Measurements from ENCODE around the gene SULT4A1. TPM values are rescaled to one million over a fixed set of nuclear protein-coding genes. Genes with fewer than 3 reads are reported as not detected.

The SULT4A1 gene
- total RNA-seq, 2 experiments from 2014 or later = not detected

DNA sequence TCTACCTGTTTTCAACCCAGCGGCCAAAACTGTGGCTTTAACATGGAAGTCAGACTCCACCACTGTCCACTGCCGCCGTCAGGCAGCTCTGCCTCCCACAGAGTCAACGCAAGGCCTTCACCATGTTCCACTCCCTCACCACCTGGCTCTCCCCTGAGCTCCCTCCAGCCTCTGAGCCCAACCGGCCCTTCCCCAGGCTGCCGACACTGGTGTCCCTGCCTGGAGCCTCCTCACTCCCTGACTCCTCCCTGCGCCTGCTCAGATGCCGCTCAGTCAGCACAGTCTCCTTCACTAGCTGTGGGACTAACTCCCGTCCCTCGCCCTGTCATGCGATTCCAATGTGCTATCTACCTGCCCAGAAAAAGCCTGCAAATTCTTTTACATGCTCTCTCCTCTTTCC, 16.3 kb downstream of the SULT4A1 start:
- Mint-ChIP-seq H3K27ac (no peak overlapping the region), H3K27me3 (no peaks in the 10 kb centered on the region), H3K36me3 (ENCODE audit: low read depth) (no peaks in the 10 kb centered on the region), H3K9me3 (no peaks in the 10 kb centered on the region), H3K4me1 (ENCODE audit: low read depth) (no peaks in the 10 kb centered on the region), H3K4me3 (no peak overlapping the region)
- CTCF ChIA-PET = no interaction called here
- TF ChIP-seq, protein P1, sequence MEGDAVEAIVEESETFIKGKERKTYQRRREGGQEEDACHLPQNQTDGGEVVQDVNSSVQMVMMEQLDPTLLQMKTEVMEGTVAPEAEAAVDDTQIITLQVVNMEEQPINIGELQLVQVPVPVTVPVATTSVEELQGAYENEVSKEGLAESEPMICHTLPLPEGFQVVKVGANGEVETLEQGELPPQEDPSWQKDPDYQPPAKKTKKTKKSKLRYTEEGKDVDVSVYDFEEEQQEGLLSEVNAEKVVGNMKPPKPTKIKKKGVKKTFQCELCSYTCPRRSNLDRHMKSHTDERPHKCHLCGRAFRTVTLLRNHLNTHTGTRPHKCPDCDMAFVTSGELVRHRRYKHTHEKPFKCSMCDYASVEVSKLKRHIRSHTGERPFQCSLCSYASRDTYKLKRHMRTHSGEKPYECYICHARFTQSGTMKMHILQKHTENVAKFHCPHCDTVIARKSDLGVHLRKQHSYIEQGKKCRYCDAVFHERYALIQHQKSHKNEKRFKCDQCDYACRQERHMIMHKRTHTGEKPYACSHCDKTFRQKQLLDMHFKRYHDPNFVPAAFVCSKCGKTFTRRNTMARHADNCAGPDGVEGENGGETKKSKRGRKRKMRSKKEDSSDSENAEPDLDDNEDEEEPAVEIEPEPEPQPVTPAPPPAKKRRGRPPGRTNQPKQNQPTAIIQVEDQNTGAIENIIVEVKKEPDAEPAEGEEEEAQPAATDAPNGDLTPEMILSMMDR (IDR thresholded peaks at IDR 0.05) = no peak
- POLR2A ChIA-PET = no interaction called here
- no peak for DNase-seq
- intact Hi-C loops (cut with micrococcal nuclease) = no loop called here
- ATAC-seq = no peak

GRCh38 chr22:43844560-43845545, 17.5 kb downstream of the SULT4A1 start:
- TF ChIP-seq, protein P1 (IDR thresholded peaks at IDR 0.05) = no peak
- Mint-ChIP-seq H3K27ac (no peak overlapping the region), H3K4me3 (no peak overlapping the region), H3K4me1 (ENCODE audit: low read depth) (no peaks in the 10 kb centered on the region), H3K27me3 (no peaks in the 10 kb centered on the region), H3K36me3 (ENCODE audit: low read depth) (no peaks in the 10 kb centered on the region), H3K9me3 (no peaks in the 10 kb centered on the region)
- POLR2A ChIA-PET = no interaction called here
- intact Hi-C loops (cut with micrococcal nuclease) = no loop called here
- ATAC-seq (no peak), DNase-seq (no peak)
- CTCF ChIA-PET = no interaction called here

- TF ChIP-seq, protein P1 (IDR thresholded peaks at IDR 0.05) = no peak
- Mint-ChIP-seq H3K36me3 (ENCODE audit: low read depth) (no peaks in the 10 kb centered on the region), H3K27me3 (no peaks in the 10 kb centered on the region), H3K4me3 (no peak overlapping the region), H3K9me3 (no peaks in the 10 kb centered on the region), H3K27ac (no peak overlapping the region), H3K4me1 (ENCODE audit: low read depth) (no peaks in the 10 kb centered on the region)
- DNase-seq (no peak), ATAC-seq (no peak)
- POLR2A ChIA-PET = no interaction called here
- intact Hi-C loops (cut with micrococcal nuclease) = no loop called here
- CTCF ChIA-PET = interaction anchor here (0.6 kb wide), 1 partner anchor 41 kb away, joined by 3 read pairs; no protein-coding TSS in a partner anchor
Measured at GRCh38 chr22:43843783-43844530, 18.4 kb downstream of the SULT4A1 start.

DNA sequence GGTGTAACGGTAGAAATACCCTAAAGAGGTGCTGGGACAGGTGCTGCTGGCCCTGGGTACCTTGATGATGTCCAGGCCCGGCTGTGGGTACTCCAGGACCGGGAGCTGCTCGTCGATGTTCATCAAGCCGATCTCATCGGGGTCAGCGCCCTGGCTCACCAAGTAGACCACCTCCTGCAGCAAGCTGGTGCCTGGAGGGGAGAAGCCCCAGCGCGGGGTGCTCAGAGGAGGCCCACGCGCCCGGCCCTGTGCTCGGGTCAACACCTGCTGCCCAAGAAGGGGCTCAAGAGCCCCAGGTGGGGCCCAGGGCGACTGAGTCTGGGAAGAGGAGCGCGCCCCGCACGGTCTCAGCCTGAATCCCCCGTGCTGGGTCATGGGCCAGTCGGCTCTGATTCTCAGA, 20.6 kb downstream of the SULT4A1 start:
- ChIA-PET POLR2A (no interaction called here), CTCF (no interaction called here)

More for the DNA sequence above, 20.6 kb downstream of the SULT4A1 start:
- Mint-ChIP-seq H3K27me3 (no peaks in the 10 kb centered on the region), H3K9me3 (no peaks in the 10 kb centered on the region), H3K4me3 (no peak overlapping the region), H3K27ac (no peak overlapping the region), H3K36me3 (ENCODE audit: low read depth) (no peaks in the 10 kb centered on the region), H3K4me1 (ENCODE audit: low read depth) (no peaks in the 10 kb centered on the region)
- intact Hi-C loops (cut with micrococcal nuclease) = no loop called here
- DNase-seq = no peak
- TF ChIP-seq, protein P1 (IDR thresholded peaks at IDR 0.05) = no peak
- no peak for ATAC-seq

Measured in activated CD8-positive, alpha-beta T cell treated with anti-CD3 and anti-CD28 coated beads for 36 hours (primary cell).